Subcutaneous adipose tissue (tissue), 4 donors: ENCODE data around the gene RGCC. TPM values are rescaled to one million over a fixed set of nuclear protein-coding genes. Genes with fewer than 3 reads are reported as not detected.

ENCODE experiments used
- total RNA-seq, 4 donors: library from RNA; depleted of rRNA; stranded (reverse); fragments of >200 nt; gene quantifications; one replicate each; pipeline ENCODE4 v1.1.0, GENCODE V29; 2016
- TF ChIP-seq, protein P1 (sequence below): fragments of 450-650 bp; IDR thresholded peaks from one replicate; pipeline ENCODE4 v1.5.1; 2016; ENCODE audit warnings: low read depth, mild to moderate bottlenecking, control low read depth, antibody characterized with exemption, moderate library complexity

The RGCC gene
- total RNA-seq, 4 donors from 2014 or later: 105 to 259 (median 203) TPM

- TF ChIP-seq, protein P1, sequence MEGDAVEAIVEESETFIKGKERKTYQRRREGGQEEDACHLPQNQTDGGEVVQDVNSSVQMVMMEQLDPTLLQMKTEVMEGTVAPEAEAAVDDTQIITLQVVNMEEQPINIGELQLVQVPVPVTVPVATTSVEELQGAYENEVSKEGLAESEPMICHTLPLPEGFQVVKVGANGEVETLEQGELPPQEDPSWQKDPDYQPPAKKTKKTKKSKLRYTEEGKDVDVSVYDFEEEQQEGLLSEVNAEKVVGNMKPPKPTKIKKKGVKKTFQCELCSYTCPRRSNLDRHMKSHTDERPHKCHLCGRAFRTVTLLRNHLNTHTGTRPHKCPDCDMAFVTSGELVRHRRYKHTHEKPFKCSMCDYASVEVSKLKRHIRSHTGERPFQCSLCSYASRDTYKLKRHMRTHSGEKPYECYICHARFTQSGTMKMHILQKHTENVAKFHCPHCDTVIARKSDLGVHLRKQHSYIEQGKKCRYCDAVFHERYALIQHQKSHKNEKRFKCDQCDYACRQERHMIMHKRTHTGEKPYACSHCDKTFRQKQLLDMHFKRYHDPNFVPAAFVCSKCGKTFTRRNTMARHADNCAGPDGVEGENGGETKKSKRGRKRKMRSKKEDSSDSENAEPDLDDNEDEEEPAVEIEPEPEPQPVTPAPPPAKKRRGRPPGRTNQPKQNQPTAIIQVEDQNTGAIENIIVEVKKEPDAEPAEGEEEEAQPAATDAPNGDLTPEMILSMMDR: no peak
Measured at GRCh38 chr13:41457589-41458186, 338 bp downstream of the RGCC start.

DNA sequence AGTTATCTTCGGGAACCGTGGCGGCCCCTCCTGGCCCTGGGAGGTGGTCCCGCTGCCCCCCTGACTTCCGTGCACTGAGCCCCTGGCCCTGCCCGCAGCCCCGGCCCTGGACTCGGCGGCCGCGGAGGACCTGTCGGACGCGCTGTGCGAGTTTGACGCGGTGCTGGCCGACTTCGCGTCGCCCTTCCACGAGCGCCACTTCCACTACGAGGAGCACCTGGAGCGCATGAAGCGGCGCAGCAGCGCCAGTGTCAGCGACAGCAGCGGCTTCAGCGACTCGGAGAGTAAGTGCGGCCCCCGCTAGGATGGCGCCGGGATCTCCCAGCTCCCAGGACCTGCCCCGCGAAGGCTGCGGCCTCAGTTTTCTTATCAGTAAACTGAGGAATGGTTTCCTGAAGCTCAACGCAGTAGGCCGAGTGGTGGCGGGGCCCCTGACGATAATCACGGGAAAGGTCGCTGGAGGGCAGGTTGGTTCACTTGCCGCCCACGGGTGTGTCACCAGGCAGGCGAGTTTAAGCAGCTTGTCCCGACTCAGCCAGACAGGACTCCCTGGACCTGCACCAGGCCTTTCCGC lies 924 bp downstream of the RGCC start:
- TF ChIP-seq, protein P1: no peak

DNA sequence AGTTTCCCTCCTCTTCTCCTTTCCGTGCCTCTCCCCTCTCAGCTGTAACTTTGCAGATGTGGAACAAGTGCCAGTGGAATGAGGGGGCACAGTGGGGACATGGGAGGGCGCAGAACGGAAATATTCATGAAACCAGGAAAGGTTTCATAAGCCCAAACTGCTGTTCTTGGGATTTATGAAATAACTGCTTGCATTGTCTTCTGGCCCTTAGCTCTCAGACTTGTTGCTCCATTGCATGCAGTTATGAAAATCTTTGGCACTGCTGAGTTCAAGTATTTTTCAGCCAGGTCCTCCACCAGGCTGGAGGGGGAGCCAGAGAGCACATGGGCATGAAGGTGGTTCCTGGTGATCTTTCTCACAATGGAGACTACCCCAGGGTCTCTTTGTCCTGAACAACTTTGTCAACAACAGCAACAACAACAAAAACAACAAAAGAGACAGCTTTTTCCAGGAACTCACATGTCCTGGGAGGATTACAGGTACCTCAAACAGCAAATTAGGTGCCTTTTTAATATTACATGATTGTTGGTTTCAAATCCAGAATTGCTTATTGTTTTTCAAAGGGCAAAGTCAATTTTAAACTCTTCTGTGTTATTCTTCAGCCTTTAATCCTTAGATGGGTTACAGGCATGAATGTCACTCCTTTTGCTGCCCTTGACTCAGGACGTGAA lies 1.5 kb downstream of the RGCC start:
- TF ChIP-seq, protein P1: no peak

GRCh38 chr13:41459432-41460073 lies 2.2 kb downstream of the RGCC start:
- TF ChIP-seq, protein P1: no peak

- TF ChIP-seq, protein P1: no peak
Measured at GRCh38 chr13:41460074-41460465, 2.7 kb downstream of the RGCC start.

GRCh38 chr13:41460930-41461329 lies 3.6 kb downstream of the RGCC start:
- TF ChIP-seq, protein P1: no peak

DNA sequence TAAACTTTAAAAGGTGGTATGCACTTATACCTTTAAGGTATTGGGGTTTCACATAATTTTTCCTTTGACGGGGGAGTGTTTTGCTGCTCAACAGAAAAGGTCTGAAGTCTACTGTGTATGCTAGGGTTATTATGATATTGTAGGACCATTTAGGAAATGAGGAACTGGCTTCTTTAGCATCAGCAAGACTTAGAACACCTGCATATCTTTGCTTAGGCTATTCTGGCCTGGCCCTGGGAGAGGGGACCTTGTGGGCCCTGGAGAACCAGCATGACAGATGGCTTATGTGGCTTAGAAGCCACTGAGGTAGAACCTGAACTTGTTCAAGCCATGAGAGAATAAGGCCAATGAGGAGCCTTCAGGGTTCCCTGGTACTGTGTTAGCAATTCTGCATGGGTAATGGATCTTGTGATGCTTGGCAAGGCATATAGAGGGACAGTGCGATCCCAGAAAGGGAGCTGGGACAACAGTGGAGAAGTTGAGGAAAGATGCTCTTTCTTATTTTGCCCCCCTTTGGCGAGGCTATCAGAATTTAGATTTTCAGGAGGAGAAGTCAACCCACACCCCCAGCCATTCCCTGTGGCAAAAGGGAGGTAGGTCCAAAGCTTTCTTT lies 4.3 kb downstream of the RGCC start:
- TF ChIP-seq, protein P1: no peak
